Measurements from ENCODE around the gene TRIM15.
A peak's percentile ranks its signal among the peaks of the same experiment; 100 is the strongest.

GRCh38 chr6:30200551-30201281, 37.4 kb downstream of the TRIM15 start:
- TF ChIP-seq CTCF (IDR thresholded peaks at IDR 0.05; ENCODE audit: insufficient read depth, low read length) (no peak), REST (IDR thresholded peaks at IDR 0.05; ENCODE audit: insufficient replicate concordance, low read depth) (no peak), POLR2AphosphoS5 (IDR thresholded peaks at IDR 0.05; ENCODE audit: low read depth) (no peak), GABPA (IDR thresholded peaks at IDR 0.05; ENCODE audit: low read depth) (no peak), SPI1 (IDR thresholded peaks at IDR 0.05; ENCODE audit: borderline replicate concordance, low read depth) (peak; percentile 99)

All from HL-60 (cell line).